ENCODE data around the gene GPR156. TPM values are rescaled to one million over a fixed set of nuclear protein-coding genes. Genes with fewer than 3 reads are reported as not detected.

GPR156 gene
- total and polyA plus RNA-seq, 2 of the 4 experiments (the other 2 are of a cell fraction), result 0.09 to 0.18 TPM

GRCh38 chr3:120162400-120162799 is 122.6 kb downstream of the GPR156 start:
- peak overlapping the region; percentile 14 for H2BK5ac ChIP-seq (ENCODE audit: low read depth, low read length, poor library complexity, severe bottlenecking)
- H3K4me3 ChIP-seq (ENCODE audit: insufficient read depth, low read depth, low read length), result no peak overlapping the region
- no peak for ATAC-seq (ENCODE audit: low read depth)
- peak overlapping the region; percentile 83 for H2BK120ac ChIP-seq (ENCODE audit: low read depth, low read length)
- H3K23ac ChIP-seq (ENCODE audit: low read depth, low read length), result no peak overlapping the region
- H3K9me1 ChIP-seq (ENCODE audit: insufficient read depth, low read length), result peaks cover 5% of the 10 kb centered on the region
- H2BK20ac ChIP-seq (ENCODE audit: low read depth, low read length), result peak overlapping the region; percentile 86
- H2AFZ ChIP-seq (replicated peaks; ENCODE audit: low read length, poor library complexity), result no peak overlapping the region
- no peak overlapping the region for H3K56ac ChIP-seq (ENCODE audit: extremely low read depth, insufficient read depth, low read length)
- H2AK9ac ChIP-seq (replicated peaks; ENCODE audit: low read depth, low read length, poor library complexity), result no peak overlapping the region
- dilution Hi-C loops (cut with HindIII; ENCODE audit: low sequenced_read_pairs, unreplicated experiment) (no loop called here), in situ Hi-C loops (cut with MboI; ENCODE audit: low sequenced_read_pairs) (no loop called here), intact Hi-C loops (cut with micrococcal nuclease) (no loop called here)
- H4K8ac ChIP-seq (ENCODE audit: low read depth in 2 of 2, low read length in 2 of 2), result peak overlapping the region in 1 of 2 experiments; percentile 63; a peak in 2 of 4 replicates
- H3K4ac ChIP-seq (ENCODE audit: low read depth, low read length), result peak overlapping the region; percentile 42
- peak overlapping the region; percentile 73 for H2AK5ac ChIP-seq (ENCODE audit: low read depth, low read length)
- no TSS peak for BruUV-seq (replicated peaks)
- peak overlapping the region; percentile 20; the same call in 1 of the 2 replicates for H3K27ac ChIP-seq (ENCODE audit: insufficient read depth, low read length)
- H4K91ac ChIP-seq (ENCODE audit: insufficient read depth, low read depth, low read length), result peak overlapping the region; percentile 55
- no peaks in the 10 kb centered on the region for H3K9me3 ChIP-seq (ENCODE audit: control insufficient read depth, insufficient read depth, low read length)
- TF ChIP-seq CEBPB (IDR thresholded peaks at IDR 0.05; ENCODE audit: low read depth, low read length) (no peak), USF2 (IDR thresholded peaks at IDR 0.05; ENCODE audit: low read depth, low read length) (no peak), MXI1 (IDR thresholded peaks at IDR 0.05; ENCODE audit: borderline replicate concordance, low read depth, low read length) (no peak), RFX5 (IDR thresholded peaks at IDR 0.05; ENCODE audit: low read depth, low read length) (no peak), SMC3 (IDR thresholded peaks at IDR 0.05; ENCODE audit: low read depth, low read length) (no peak), FOS (IDR thresholded peaks at IDR 0.05; ENCODE audit: low read depth, low read length) (no peak), RCOR1 (IDR thresholded peaks at IDR 0.05; ENCODE audit: insufficient replicate concordance, low read length) (no peak)
- TF ChIP-seq, protein P1, sequence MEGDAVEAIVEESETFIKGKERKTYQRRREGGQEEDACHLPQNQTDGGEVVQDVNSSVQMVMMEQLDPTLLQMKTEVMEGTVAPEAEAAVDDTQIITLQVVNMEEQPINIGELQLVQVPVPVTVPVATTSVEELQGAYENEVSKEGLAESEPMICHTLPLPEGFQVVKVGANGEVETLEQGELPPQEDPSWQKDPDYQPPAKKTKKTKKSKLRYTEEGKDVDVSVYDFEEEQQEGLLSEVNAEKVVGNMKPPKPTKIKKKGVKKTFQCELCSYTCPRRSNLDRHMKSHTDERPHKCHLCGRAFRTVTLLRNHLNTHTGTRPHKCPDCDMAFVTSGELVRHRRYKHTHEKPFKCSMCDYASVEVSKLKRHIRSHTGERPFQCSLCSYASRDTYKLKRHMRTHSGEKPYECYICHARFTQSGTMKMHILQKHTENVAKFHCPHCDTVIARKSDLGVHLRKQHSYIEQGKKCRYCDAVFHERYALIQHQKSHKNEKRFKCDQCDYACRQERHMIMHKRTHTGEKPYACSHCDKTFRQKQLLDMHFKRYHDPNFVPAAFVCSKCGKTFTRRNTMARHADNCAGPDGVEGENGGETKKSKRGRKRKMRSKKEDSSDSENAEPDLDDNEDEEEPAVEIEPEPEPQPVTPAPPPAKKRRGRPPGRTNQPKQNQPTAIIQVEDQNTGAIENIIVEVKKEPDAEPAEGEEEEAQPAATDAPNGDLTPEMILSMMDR (conservative IDR thresholded peaks at IDR 0.05; ENCODE audit: low read depth, low read length), result no peak
- TF ChIP-seq, protein P2, sequence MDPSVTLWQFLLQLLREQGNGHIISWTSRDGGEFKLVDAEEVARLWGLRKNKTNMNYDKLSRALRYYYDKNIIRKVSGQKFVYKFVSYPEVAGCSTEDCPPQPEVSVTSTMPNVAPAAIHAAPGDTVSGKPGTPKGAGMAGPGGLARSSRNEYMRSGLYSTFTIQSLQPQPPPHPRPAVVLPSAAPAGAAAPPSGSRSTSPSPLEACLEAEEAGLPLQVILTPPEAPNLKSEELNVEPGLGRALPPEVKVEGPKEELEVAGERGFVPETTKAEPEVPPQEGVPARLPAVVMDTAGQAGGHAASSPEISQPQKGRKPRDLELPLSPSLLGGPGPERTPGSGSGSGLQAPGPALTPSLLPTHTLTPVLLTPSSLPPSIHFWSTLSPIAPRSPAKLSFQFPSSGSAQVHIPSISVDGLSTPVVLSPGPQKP (IDR thresholded peaks at IDR 0.05; ENCODE audit: borderline replicate concordance, low read depth, low read length), result no peak
- ChIA-PET CTCF (no interaction called here), POLR2A (ENCODE audit: unreplicated experiment) (no interaction called here)
- peaks cover 23% of the 10 kb centered on the region for H3K4me1 ChIP-seq (ENCODE audit: control insufficient read depth, insufficient read depth, low read length)
- H3K4me2 ChIP-seq (ENCODE audit: low read depth, low read length), result no peak overlapping the region
- H4K5ac ChIP-seq (ENCODE audit: low read depth, low read length), result peak overlapping the region; percentile 30; the same call in 1 of the 2 replicates
- H3K27me3 ChIP-seq (ENCODE audit: control insufficient read depth, insufficient read depth, low read length), result no peaks in the 10 kb centered on the region
- H3K79me1 ChIP-seq (ENCODE audit: low read depth in 1 of 2, low read length in 2 of 2), result no peaks in the 10 kb centered on the region
- DNase-seq, result peak; percentile 25
- H2BK15ac ChIP-seq (ENCODE audit: low read depth, low read length), result peak overlapping the region; percentile 91
- H3K14ac ChIP-seq (replicated peaks; ENCODE audit: low read depth, low read length), result peak overlapping the region; percentile 54
- H4K20me1 ChIP-seq (ENCODE audit: insufficient read depth, low read length), result no peaks in the 10 kb centered on the region
- H3K36me3 ChIP-seq (ENCODE audit: control insufficient read depth, insufficient read depth, low read length), result no peaks in the 10 kb centered on the region
- no peak overlapping the region for H3K9ac ChIP-seq (ENCODE audit: low read depth, low read length)
- peak overlapping the region; percentile 57 for H3K18ac ChIP-seq (ENCODE audit: low read depth, low read length)
